Measurements from ENCODE around the gene PLEKHD1. TPM values are rescaled to one million over a fixed set of nuclear protein-coding genes. Genes with fewer than 3 reads are reported as not detected.

The PLEKHD1 gene
- total and polyA plus RNA-seq, 9 of the 15 experiments (the other 6 are each of a cell fraction or from before 2014, with no cell fraction given) = not detected

GRCh38 chr14:69499436-69499835 is 14.9 kb downstream of the PLEKHD1 start (continued):
- no peak for TF ChIP-seq STAT5A (IDR thresholded peaks at IDR 0.05; ENCODE audit: borderline replicate concordance, low read length)
- no peak for TF ChIP-seq MAFG (tag; conservative IDR thresholded peaks at IDR 0.05)
- TF ChIP-seq SMAD2 (IDR thresholded peaks at IDR 0.05; ENCODE audit: low read depth, low read length) = no peak
- no peak for TF ChIP-seq MTA2 (IDR thresholded peaks at IDR 0.05; ENCODE audit: low read depth)
- TF ChIP-seq, protein P1, sequence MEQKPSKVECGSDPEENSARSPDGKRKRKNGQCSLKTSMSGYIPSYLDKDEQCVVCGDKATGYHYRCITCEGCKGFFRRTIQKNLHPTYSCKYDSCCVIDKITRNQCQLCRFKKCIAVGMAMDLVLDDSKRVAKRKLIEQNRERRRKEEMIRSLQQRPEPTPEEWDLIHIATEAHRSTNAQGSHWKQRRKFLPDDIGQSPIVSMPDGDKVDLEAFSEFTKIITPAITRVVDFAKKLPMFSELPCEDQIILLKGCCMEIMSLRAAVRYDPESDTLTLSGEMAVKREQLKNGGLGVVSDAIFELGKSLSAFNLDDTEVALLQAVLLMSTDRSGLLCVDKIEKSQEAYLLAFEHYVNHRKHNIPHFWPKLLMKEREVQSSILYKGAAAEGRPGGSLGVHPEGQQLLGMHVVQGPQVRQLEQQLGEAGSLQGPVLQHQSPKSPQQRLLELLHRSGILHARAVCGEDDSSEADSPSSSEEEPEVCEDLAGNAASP (IDR thresholded peaks at IDR 0.05) = no peak
- TF ChIP-seq HSF4 (CRISPR knock-in tag; IDR thresholded peaks at IDR 0.05; ENCODE audit: borderline replicate concordance) = no peak
- TF ChIP-seq, protein P2, sequence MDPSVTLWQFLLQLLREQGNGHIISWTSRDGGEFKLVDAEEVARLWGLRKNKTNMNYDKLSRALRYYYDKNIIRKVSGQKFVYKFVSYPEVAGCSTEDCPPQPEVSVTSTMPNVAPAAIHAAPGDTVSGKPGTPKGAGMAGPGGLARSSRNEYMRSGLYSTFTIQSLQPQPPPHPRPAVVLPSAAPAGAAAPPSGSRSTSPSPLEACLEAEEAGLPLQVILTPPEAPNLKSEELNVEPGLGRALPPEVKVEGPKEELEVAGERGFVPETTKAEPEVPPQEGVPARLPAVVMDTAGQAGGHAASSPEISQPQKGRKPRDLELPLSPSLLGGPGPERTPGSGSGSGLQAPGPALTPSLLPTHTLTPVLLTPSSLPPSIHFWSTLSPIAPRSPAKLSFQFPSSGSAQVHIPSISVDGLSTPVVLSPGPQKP (CRISPR knock-in tag; IDR thresholded peaks at IDR 0.05) = no peak
- TF ChIP-seq HDAC3 (IDR thresholded peaks at IDR 0.05; ENCODE audit: borderline replicate concordance, partially characterized antibody) = no peak

DNA sequence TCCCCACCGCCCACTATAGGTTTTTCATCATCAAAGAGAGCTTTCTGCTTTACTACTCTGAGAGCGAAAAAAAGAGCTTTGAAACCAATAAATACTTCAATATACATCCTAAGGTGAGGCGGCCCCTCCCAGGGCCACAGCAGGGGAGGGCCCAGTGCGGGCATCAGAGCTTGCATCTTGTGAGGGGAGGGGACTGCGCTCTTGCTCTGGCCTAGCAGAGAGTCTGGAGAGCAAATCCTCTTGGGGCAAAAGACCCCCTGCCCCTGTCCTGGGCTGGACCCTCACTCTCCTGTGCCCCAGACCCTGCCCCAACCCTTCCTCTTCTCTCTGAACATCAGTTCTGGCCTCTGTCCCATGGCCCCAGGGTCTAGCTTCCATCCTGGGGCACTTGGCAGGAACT is 15.6 kb downstream of the PLEKHD1 start:
- no peak for FAIRE-seq
- no peak overlapping the region for H3K27ac ChIP-seq (ENCODE audit: extremely low read depth, low read depth, low read length)
- TF ChIP-seq ZNF146 (CRISPR knock-in tag; IDR thresholded peaks at IDR 0.05; ENCODE audit: unreplicated experiment) = no peak
- TF ChIP-seq ELF2 (CRISPR knock-in tag; IDR thresholded peaks at IDR 0.05) = no peak
- TF ChIP-seq SAP30 (IDR thresholded peaks at IDR 0.05; ENCODE audit: borderline replicate concordance, insufficient read depth, low read depth, low read length, poor library complexity, severe bottlenecking) = no peak
- no peak for TF ChIP-seq KDM1A (IDR thresholded peaks at IDR 0.05)
- TF ChIP-seq ZBTB7A (IDR thresholded peaks at IDR 0.05; ENCODE audit: borderline replicate concordance, control insufficient read depth, low read depth, low read length) = no peak
- TF ChIP-seq, protein P3, sequence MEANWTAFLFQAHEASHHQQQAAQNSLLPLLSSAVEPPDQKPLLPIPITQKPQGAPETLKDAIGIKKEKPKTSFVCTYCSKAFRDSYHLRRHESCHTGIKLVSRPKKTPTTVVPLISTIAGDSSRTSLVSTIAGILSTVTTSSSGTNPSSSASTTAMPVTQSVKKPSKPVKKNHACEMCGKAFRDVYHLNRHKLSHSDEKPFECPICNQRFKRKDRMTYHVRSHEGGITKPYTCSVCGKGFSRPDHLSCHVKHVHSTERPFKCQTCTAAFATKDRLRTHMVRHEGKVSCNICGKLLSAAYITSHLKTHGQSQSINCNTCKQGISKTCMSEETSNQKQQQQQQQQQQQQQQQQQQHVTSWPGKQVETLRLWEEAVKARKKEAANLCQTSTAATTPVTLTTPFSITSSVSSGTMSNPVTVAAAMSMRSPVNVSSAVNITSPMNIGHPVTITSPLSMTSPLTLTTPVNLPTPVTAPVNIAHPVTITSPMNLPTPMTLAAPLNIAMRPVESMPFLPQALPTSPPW (CRISPR knock-in tag; IDR thresholded peaks at IDR 0.05) = no peak
- TF ChIP-seq, protein P4, sequence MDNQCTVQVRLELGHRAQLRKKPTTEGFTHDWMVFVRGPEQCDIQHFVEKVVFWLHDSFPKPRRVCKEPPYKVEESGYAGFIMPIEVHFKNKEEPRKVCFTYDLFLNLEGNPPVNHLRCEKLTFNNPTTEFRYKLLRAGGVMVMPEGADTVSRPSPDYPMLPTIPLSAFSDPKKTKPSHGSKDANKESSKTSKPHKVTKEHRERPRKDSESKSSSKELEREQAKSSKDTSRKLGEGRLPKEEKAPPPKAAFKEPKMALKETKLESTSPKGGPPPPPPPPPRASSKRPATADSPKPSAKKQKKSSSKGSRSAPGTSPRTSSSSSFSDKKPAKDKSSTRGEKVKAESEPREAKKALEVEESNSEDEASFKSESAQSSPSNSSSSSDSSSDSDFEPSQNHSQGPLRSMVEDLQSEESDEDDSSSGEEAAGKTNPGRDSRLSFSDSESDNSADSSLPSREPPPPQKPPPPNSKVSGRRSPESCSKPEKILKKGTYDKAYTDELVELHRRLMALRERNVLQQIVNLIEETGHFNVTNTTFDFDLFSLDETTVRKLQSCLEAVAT (IDR thresholded peaks at IDR 0.05) = no peak
- TF ChIP-seq CBX8 (IDR thresholded peaks at IDR 0.05; ENCODE audit: borderline replicate concordance, extremely low read depth, low read depth, low read length, poor library complexity, severe bottlenecking) = no peak

More for the DNA sequence above, 15.6 kb downstream of the PLEKHD1 start:
- Histone ChIP-seq H3K9me1 (ENCODE audit: control insufficient read depth, insufficient read depth, low read length) (no peaks in the 10 kb centered on the region), H3K27me3 (ENCODE audit: control insufficient read depth in 2 of 2, insufficient read depth in 2 of 2, low read length in 2 of 2) (peaks cover 0 to 18% of the 10 kb centered on the region in 2 experiments; a peak in 3 of 5 replicates), H4K20me1 (replicated peaks; ENCODE audit: control insufficient read depth, insufficient read depth, low read length) (no peaks in the 10 kb centered on the region; the same call in 1 of the 2 replicates), H3K4me3 (no peak overlapping the region), H3K9me3 (replicated peaks; ENCODE audit: control insufficient read depth, insufficient read depth, low read depth, low read length) (no peaks in the 10 kb centered on the region), H3K79me2 (ENCODE audit: control insufficient read depth, insufficient read depth, low read length) (no peaks in the 10 kb centered on the region), H3K4me1 (replicated peaks in 1 of 2; ENCODE audit: control insufficient read depth in 2 of 2, insufficient read depth in 2 of 2, low read length in 2 of 2) (no peaks in the 10 kb centered on the region), H3K9ac (ENCODE audit: insufficient read depth in 1 of 2, low read depth in 2 of 2, low read length in 2 of 2) (no peak overlapping the region), H2AFZ (ENCODE audit: low read depth, low read length) (no peak overlapping the region), H3K4me2 (ENCODE audit: insufficient read depth, low read length) (no peak overlapping the region), H3K36me3 (ENCODE audit: control insufficient read depth, insufficient read depth, low read length) (no peaks in the 10 kb centered on the region)
- no peak for ATAC-seq
- ChIA-PET POLR2A (interaction anchor here (0.6 kb wide), 1 partner anchor 10 kb away, joined by 3 read pairs; no protein-coding TSS in a partner anchor), CTCF (ENCODE audit: low intra/inter-chr PET ratio) (no interaction called here)
- DNase-seq (ENCODE audit: extremely low read depth in 1 of 4, low spot score in 3 of 4) = no peak
- WGBS (ENCODE audit: insufficient coverage, low coverage, missing lambda C conversion rate) = 0% methylated on average over 5 of the region's 5 CpGs
- no TSS peak for BruUV-seq (replicated peaks)
- in situ Hi-C loops (cut with MboI) (no loop called here), intact Hi-C loops (cut with micrococcal nuclease) (no loop called here)

Data from K562 (cell line).